Cardiac muscle cell (in vitro differentiated cells and primary cell): ENCODE measurements around the gene ABCC4. TPM values are rescaled to one million over a fixed set of nuclear protein-coding genes. Genes with fewer than 3 reads are reported as not detected.

Source experiments
- DNase-seq, 2 donors: peaks; one replicate each; pipeline versions ENCODE4 v3.0.0 to v3.0.0-alpha.2; 2010 to 2017; ENCODE audit warnings: low read depth in 1 of 2, low spot score in 1 of 2
- H3K27ac ChIP-seq: fragments of 200-600 bp; sonication (generic); 2 replicates; pipeline ENCODE4 v1.5.1; 2016
- H3K27me3 ChIP-seq: fragments of 200-600 bp; sonication (generic); 2 replicates; pipeline ENCODE4 v1.6.0; 2016; ENCODE audit warnings: control low read depth
- H3K36me3 ChIP-seq: fragments of 200-600 bp; sonication (generic); 2 replicates; pipeline ENCODE4 v1.5.1; 2016; ENCODE audit warnings: control low read depth
- H3K4me1 ChIP-seq: fragments of 200-600 bp; sonication (generic); 2 replicates; pipeline ENCODE4 v1.8.1; 2017; ENCODE audit warnings: low read depth, mild to moderate bottlenecking, mixed run types
- H3K4me3 ChIP-seq: fragments of 200-600 bp; sonication (generic); 2 replicates; pipeline ENCODE4 v1.5.1; 2016; ENCODE audit warnings: mild to moderate bottlenecking
- H3K9me3 ChIP-seq: fragments of 200-600 bp; sonication (generic); 2 replicates; pipeline ENCODE4 v1.5.1; 2017; ENCODE audit warnings: low read depth, mild to moderate bottlenecking, control low read depth
- CTCF ChIP-seq: IDR thresholded peaks from 2 replicates; pipeline ENCODE4 v1.5.1; 2012; ENCODE audit warnings: low read depth, mild to moderate bottlenecking, low read length
- polyA plus RNA-seq: library from polyadenylated mRNA; unstranded; fragments of >200 nt; fragmentation: Nextera tagmentation; extraction: Ambion mirVana; gene quantifications from 2 replicates; pipeline ENCODE4 v1.2.1, GENCODE V29; 2016
- total RNA-seq: library from RNA; depleted of rRNA; stranded (reverse); fragments of >200 nt; gene quantifications from 2 replicates; pipeline ENCODE4 v1.2.3, GENCODE V29; 2016

ABCC4 gene, protein sequence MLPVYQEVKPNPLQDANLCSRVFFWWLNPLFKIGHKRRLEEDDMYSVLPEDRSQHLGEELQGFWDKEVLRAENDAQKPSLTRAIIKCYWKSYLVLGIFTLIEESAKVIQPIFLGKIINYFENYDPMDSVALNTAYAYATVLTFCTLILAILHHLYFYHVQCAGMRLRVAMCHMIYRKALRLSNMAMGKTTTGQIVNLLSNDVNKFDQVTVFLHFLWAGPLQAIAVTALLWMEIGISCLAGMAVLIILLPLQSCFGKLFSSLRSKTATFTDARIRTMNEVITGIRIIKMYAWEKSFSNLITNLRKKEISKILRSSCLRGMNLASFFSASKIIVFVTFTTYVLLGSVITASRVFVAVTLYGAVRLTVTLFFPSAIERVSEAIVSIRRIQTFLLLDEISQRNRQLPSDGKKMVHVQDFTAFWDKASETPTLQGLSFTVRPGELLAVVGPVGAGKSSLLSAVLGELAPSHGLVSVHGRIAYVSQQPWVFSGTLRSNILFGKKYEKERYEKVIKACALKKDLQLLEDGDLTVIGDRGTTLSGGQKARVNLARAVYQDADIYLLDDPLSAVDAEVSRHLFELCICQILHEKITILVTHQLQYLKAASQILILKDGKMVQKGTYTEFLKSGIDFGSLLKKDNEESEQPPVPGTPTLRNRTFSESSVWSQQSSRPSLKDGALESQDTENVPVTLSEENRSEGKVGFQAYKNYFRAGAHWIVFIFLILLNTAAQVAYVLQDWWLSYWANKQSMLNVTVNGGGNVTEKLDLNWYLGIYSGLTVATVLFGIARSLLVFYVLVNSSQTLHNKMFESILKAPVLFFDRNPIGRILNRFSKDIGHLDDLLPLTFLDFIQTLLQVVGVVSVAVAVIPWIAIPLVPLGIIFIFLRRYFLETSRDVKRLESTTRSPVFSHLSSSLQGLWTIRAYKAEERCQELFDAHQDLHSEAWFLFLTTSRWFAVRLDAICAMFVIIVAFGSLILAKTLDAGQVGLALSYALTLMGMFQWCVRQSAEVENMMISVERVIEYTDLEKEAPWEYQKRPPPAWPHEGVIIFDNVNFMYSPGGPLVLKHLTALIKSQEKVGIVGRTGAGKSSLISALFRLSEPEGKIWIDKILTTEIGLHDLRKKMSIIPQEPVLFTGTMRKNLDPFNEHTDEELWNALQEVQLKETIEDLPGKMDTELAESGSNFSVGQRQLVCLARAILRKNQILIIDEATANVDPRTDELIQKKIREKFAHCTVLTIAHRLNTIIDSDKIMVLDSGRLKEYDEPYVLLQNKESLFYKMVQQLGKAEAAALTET (N-terminal part only)
- total RNA-seq (2.0 and 5.0 TPM in 2 replicates), polyA plus RNA-seq (1.6 and 2.4 TPM in 2 replicates)

DNA sequence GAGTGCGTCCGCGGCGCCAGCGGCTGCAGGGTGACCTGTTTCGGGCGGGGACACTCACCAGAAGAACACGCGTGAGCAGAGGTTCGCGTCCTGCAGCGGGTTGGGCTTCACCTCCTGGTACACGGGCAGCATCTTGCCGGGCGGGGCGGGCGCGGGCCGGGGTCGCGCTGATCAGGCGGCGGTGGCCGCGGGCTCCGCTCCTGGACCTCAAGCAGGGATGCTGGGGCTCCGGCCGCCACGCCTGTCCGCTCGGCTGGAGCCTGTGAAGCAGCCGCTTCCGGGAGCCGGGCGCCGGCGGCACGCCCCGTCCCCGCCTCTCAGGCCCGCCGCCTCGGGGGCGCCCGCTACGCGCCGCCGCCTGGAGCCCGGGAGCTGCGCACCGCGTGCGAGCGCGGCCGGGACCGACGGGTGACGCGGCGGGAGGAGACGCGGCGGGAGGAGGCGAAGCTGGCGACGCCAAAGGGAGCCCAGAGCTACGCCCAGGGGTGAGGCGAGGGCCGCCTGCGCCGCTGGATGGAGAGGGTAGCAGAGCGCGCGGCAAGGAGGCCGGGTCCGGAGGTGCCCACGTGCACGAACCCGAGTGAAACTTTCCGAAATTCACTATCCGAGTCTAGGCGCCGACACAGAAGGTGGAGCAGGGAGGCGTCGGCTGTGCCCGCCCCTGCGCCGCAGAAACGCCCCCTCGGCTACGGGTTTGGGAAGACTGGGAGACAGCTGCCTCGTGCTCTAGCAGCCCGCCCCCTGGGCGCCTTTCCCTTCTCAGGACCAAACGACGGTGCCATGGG, at the start of gene ABCC4:
TSS of gene ABCC4 (minus strand) at position 269 of the 785 bp plus-strand sequence. CDS start at position 132, 137 bp downstream.
- H3K27ac ChIP-seq: no peak within 1 kb of the TSS

DNA sequence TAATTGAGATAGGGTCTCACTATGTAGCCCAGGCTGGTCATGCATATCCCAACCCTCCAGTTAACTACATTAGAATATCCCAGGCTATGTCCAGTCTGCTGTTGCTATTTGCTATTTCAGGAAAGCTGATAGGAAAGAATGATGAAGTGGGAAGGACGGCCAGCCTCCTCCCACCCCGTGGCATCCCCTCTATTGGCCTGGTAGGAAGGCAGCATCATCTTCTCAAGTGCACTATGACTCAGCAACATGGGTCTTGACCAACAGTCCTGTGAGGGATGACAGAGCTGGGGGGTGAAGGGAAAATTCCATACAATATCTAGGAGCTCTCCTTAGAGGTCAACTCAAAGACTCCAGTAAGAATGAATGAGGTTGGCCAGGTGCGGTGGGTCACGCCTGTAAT, 48.0 kb upstream of the ABCC4 start:
- DNase-seq: peak in 1 of 2 donors; percentile 41
- Histone ChIP-seq H3K27me3 (no peaks in the 10 kb centered on the region), H3K27ac (no peak overlapping the region), H3K4me1 (no peaks in the 10 kb centered on the region), H3K9me3 (no peaks in the 10 kb centered on the region), H3K4me3 (no peak overlapping the region), H3K36me3 (no peaks in the 10 kb centered on the region)
- TF ChIP-seq CTCF: no peak

More for the DNA sequence above, at the start of gene ABCC4:
- H3K4me3 ChIP-seq: peak within 1 kb of the TSS; percentile 76
- no peaks in the 10 kb centered on the region for H3K36me3 ChIP-seq
- TF ChIP-seq CTCF: no peak
- no peaks in the 10 kb centered on the region for H3K9me3 ChIP-seq
- peaks cover 3% of the 10 kb centered on the region for H3K27me3 ChIP-seq
- no peaks in the 10 kb centered on the region for H3K4me1 ChIP-seq
- peak; percentile 77 to 81 for DNase-seq

DNA sequence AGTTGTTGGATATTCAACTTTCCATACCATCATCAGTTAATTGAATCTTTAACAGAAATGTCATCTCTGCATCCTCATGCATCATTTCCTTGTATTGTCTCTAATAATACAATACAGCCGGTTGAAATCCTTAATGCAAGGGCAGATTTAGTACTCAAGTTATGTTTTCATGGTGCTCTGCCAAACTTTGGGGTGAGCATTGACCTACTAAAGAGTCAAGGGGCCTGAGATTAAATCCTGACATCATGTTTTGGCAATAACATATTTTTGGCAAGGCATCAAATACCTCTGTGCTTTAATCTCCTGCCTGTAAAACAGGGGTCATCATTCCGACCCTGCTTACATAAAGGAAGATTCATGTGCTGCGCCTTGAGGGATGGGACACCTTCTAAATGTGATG, 42.7 kb upstream of the ABCC4 start:
- H3K4me1 ChIP-seq: no peaks in the 10 kb centered on the region
- no peak for TF ChIP-seq CTCF
- H3K9me3 ChIP-seq: no peaks in the 10 kb centered on the region
- H3K27me3 ChIP-seq: no peaks in the 10 kb centered on the region
- no peak overlapping the region for H3K27ac ChIP-seq
- no peak overlapping the region for H3K4me3 ChIP-seq
- no peaks in the 10 kb centered on the region for H3K36me3 ChIP-seq
- peak in 1 of 2 donors; percentile 56 for DNase-seq

- H3K9me3 ChIP-seq: no peaks in the 10 kb centered on the region
- H3K27ac ChIP-seq: no peak overlapping the region
- peak in 1 of 2 donors; percentile 33 for DNase-seq
- H3K4me1 ChIP-seq: no peaks in the 10 kb centered on the region
- H3K36me3 ChIP-seq: no peaks in the 10 kb centered on the region
- no peak for TF ChIP-seq CTCF
- no peaks in the 10 kb centered on the region for H3K27me3 ChIP-seq
- no peak overlapping the region for H3K4me3 ChIP-seq
These were observed 40.2 kb upstream of the ABCC4 start for GRCh38 chr13:95341441-95341840.
